C4-2B (cell line): ENCODE results near the gene SOHLH1.

Source experiments
- CTCF ChIP-seq: fragments of 450-650 bp; conservative IDR thresholded peaks from 2 replicates; pipeline ENCODE4 v1.5.1; 2017; ENCODE audit warnings: mild to moderate bottlenecking
- ZFX ChIP-seq: fragments of 450-650 bp; IDR thresholded peaks from 2 replicates; pipeline ENCODE4 v1.6.1; 2017

GRCh38 chr9:135692410-135692809 lies 6.9 kb downstream of the SOHLH1 start:
- no peak for TF ChIP-seq CTCF
- no peak for TF ChIP-seq ZFX
